ENCODE data around the gene NT5DC3. TPM values are rescaled to one million over a fixed set of nuclear protein-coding genes. Genes with fewer than 3 reads are reported as not detected.

The NT5DC3 gene
- total RNA-seq, 1 donor = 2.2 TPM

DNA sequence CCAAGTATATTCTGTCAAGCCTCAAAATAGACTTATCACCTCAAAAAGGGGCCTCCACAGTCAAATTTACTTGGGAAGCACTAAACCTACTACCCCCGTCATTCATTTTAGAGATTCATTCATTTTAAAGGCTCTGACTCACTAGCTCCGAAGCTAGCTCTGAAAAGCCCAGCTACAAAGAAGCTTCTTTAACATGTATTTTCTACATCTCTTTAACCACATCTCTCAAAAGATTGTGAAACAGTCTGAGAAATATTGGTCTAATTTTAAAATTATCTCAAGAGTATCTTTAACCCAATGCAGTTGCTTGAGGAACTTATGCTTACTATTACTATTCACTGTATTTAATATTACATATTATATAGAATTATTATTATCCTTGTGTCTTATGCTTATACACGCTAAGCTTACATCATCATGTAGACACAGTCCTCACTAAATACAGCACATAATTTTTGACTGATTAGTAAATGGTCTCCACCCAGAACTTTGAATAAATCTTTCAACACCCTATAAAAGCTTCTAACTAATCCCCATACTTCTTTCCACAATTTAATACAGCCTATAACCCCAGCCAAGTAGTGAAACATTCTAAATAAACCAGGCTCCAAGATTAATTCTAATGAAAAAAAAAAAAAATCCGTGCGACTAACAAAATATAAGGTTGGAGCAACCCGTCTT, 7.8 kb downstream of the NT5DC3 start:
- DNase-seq (ENCODE audit: low read depth in 2 of 3, low spot score in 2 of 3) = no peak

DNA sequence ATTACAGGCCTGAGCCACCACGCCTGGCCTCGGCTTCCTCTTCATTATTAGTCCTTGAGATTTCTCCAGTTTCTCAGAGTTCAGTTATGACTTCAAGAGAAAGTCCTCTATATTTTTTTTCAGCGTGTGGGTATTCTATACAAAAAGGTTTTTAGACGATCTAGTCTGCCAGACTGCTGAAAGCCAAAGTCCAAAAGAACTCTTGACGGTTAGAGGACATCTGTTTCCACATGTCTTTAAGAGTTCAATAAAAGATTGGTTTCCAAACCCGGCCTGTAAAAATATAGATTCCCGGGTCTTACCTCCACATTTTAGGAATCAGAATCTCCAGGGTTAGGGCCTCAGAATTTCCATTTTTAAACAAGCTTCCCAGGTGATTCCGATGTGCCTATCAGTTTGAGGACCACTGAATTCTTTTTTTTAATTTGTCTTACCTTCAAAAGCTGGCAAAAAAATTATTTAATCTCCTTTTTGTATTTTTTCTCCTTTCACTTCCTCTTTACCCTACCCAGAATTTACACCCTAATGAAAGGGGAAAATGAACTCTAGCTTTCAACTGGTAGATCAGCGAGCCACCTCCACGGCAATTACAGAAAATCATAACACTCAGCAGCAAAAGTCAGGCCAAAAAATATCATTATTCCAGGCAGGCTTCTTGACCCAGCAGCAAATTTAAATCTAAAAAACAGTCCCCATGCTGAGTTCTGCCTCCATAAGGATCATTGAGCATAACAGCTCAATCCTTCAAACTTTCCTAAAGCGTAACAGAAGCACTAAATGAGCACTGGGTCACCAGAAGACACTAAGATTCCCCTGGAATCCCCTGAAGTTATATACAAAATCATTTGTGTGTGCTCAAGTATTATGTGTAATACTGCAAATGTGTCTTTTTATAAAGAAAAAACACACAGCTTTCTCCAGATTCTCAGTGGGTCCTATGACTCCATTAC, 8.7 kb downstream of the NT5DC3 start:
- DNase-seq (ENCODE audit: low read depth in 2 of 3, low spot score in 2 of 3) = peak in 1 of 3 donors; percentile 15

DNA sequence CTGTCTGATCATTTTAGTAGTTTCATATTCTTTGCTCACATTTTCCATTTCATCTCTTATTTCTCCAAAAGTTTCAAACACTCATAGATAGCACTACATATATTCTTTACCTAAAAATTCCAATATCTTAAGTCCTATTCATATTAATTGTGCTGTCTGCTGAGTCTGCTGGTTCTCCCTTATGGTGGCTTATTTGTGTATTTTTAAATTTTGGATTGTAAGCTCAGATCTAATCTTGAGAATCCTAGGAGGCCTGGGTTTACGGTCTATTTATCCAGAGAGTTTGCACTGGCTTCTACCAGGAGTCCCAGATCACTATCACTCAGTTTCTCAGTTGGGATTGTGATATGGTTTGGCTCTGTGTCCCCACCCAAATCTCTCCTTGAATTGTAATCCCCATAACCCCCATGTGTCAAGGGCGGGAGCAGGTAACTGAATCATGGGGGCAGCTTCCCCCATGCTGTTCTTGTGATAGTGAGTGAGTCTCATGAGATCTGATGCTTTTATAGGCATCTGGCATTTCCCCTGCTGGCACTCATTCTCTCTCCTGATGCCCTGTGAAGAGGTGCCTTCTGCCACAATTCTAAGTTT, 10.2 kb downstream of the NT5DC3 start:
- DNase-seq (ENCODE audit: low read depth in 2 of 3, low spot score in 2 of 3) = no peak

DNA sequence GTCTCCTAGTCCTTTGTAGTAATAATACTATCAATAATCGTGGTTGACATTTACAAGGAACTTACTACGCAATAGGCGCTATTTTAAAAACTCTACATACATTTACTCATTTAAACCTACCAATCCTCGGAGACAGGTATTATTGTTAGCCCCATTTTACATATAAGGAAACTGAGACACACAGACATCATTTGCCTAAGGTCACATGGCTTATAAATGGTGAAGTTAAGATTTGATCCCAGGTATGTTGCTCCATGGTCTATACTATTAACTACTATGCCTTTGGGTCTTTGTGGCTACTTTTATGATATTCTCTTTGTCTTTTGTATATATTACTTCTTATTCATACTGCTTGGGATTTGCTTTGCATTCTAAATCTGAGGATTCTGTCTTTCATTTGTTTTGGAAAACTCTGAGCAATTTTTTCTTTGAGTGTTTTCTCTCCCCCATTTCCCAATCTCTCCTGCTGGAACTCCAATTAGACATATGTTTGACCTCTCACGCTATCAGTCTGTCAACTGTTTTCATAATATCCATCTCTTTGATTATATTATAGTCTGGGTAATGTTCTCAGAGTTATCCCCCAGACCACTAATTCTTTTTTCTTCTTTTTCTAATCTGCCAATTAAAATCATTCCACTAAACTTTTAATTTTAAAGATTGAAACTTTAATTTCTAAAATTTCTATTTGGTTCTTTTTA, 10.9 kb downstream of the NT5DC3 start:
- DNase-seq (ENCODE audit: low read depth in 2 of 3, low spot score in 2 of 3) = no peak

DNA sequence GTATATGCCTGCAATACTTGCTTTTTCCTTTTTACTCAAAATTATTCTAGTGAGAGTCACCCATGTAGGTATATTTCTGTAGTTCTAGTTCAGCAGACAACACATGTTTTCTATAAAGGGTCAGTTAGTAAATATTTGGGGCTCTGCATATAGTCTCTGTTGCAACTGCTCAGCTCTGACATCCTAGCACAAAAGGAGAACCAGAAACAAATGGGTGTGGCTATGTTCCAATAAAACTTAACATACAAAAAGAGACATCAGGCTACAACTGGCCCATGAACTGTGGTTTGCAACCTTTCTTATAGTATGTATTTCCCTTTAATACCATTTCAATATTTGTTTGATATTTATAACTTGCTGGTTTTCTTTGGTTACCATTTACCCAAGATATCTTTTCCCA, 11.9 kb downstream of the NT5DC3 start:
- DNase-seq (ENCODE audit: low read depth in 2 of 3, low spot score in 2 of 3) = no peak

DNA sequence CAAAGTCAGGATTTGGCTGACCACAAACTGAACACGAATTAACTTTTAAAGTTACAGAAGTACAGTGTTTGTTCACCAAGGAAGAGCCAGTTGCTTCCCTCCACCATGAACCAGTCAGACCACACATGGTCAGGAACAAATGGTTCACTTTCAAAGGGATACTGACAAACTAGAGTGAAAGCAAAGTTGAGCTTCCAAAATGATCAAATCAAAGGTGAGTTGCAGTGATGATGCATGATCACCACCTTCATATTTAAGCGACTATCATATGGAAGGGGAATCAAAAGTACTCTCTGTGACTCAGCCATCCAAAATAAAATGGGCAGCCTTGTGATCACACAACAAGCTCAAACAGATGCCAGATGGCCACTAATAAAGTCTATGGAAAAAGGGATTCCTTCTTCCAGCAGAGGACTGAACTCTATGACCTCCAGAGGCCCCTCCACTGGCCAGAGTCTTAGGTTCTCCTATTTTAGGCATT, 13.1 kb downstream of the NT5DC3 start:
- no peak for DNase-seq (ENCODE audit: low read depth in 2 of 3, low spot score in 2 of 3)

DNA sequence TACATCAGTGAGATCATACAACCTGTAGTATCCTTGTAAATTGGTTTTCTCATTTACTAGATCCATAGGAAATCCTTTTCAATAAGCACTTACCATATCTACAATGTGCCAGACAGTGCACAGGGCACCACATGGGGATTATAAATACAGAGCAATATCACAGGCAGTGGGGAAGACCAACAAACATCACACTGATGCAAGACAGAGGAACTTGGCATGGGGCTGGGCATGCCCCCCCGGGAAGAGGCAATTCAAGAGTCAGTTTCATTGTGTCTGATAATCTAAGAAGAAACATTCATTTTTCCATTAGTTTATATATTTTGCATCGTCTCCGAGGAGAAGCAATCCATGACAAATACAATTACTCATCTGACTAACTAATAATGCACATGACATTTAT, 16.2 kb downstream of the NT5DC3 start:
- no peak for DNase-seq (ENCODE audit: low read depth in 2 of 3, low spot score in 2 of 3)

DNA sequence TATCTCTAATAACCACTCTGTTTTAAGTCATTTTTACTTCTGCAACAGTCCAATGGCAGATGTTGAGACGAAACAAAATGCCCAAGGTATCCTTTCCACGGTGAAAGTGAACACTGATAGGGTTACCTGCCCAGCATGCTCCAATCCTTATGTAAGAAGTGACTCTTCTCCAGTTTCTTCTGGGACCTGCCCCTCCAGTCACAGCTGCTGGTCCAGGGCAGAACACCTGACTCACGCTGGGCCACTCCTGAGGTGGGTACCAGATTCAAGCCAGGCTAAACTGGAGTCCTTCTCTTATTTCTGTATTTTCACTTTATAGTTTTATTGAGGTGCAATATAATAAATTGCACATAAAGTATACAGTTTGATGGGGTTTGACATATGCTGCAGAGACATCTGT, 16.7 kb downstream of the NT5DC3 start:
- DNase-seq (ENCODE audit: low read depth in 2 of 3, low spot score in 2 of 3) = no peak

DNA sequence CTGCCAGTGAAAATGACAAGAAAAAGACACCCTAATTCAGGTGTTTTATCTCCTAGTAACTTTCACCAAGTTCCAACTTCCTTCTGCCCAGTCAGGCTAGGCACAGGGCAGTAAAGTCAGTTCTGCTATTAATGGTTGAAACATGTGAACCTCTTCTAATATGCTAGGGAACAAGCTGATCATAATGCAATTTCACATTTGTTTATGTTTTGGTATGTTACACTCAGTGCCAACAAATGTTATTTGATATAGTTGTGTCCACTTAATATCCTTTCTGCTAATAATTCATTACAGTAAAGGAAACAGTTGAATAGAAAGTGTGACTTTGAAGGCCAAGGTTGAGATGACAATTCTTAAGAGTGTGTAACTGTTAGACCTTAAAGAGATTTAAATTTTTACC, 17.2 kb downstream of the NT5DC3 start:
- DNase-seq (ENCODE audit: low read depth in 2 of 3, low spot score in 2 of 3) = no peak

DNA sequence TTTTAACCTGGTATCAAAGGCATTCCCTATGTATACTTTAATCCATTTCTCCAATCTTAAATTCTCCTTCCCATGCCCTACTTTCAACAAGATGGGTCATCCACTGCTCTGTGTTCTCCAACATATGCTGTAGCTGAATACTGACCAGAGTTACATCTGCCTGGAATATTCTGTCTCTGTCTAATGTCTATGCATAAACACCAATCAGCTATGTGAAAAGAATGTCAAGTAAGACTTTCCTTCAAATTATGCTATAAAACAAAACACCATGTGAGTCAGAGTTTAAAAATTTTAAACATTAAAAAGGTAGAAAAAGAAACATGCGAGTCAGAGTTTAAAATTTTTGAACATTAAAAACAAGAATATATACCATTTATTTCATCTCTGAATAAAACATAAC, 19.3 kb downstream of the NT5DC3 start:
- no peak for DNase-seq (ENCODE audit: low read depth in 2 of 3, low spot score in 2 of 3)

DNA sequence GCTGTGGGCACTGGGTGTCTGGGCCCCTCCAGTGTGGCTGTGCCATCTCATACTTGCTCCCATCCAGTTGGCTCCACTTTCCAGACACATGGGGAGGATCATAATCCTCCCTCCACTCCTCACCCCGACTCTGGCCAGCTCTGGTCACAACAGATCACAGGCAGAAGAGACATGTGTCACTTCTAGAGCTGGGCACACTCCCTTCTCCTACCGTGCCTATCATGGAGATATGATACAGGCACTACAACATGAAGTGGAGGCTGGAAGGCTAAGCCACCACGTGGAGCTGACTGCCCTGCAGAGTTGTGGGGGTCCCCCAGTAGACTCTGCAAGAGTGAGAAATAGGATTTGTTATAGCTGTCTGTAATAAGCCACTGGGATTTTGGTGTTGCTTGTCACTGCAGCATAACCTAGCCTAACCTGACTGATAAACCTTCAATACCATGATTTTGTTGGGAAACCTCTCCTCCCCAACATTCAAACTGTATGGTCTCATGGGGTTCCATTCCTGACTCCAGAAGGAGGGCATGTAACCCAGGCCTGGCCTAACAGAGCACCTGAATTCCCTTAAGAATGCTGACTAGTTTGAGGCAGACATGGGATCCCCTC, 20.0 kb downstream of the NT5DC3 start:
- DNase-seq (ENCODE audit: low read depth in 2 of 3, low spot score in 2 of 3) = no peak

DNA sequence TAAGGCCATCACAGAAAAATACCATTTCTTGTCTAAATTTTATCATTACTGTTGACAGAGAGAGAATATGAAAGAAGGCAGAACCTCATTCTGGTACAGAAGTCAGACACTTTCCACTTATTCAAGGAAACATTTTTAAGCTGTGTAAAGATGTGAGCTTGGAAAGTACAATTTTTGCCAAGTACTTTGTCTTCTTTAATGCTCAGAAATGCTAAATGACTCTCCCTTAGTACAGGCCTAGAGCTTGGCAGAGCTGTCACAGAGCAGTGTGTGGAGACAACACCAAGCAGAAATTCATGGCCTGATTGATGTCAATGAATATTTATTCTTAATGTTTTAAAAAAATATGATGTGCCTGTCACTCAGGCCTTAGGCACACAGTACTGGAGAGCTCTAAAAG, 20.7 kb downstream of the NT5DC3 start:
- no peak for DNase-seq (ENCODE audit: low read depth in 2 of 3, low spot score in 2 of 3)

DNA sequence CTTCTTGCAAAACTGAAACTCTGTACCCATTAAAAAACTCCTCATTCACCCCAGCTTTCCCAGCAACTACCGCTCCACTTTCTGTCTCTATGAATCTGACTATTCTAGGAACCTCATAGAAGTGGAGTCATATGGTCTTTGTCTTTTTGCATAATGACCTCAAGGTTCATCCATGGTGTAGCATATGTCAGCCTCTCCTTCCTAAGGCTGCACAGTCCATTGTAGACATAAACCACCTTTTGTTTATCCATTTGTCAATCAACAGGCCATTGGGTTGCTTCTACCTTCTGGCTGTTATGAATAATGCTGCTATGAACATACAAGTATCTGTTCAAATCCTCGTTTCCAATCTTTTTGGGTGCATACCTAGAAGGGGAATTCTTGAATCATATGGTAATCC, 21.1 kb downstream of the NT5DC3 start:
- DNase-seq (ENCODE audit: low read depth in 2 of 3, low spot score in 2 of 3) = no peak

DNA sequence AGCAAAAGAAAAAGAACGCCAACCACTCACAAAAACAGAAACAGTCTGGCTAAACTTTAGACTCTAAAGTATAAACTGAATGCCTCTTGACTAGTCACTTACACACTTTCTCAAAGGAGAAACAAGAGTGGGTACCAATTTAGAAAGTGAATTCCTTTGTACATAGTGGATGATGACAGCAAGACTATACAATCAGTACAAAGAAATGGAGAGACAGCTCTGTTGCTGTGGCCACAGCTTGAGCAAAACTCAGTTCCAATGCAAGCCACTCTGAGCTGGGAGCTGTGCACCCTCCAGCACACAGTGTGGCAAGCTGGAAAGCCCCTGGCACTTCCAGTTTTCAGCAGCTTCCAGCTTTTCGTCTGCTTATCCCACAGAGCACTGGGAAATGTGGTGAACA, 21.7 kb downstream of the NT5DC3 start:
- DNase-seq (ENCODE audit: low read depth in 2 of 3, low spot score in 2 of 3) = no peak

DNA sequence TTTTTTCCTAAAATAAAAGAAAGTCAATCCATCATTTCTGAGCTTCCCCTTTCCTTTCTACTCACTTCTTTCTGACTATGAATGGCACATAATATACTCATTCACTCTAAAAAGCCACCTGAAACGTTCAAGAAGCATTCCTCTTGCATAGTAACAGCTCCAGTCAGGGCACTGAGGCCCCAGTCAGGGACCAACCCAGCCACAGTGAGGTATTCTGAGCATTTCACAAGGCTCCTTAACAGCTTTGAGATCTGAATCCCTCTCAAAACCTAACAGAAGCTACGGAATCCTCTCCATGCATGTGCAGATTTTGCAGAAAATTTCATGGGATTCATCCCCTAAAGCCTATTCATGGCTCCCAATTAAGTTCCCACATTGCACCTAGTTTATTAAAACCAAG, 23.2 kb downstream of the NT5DC3 start:
- no peak for DNase-seq (ENCODE audit: low read depth in 2 of 3, low spot score in 2 of 3)

DNA sequence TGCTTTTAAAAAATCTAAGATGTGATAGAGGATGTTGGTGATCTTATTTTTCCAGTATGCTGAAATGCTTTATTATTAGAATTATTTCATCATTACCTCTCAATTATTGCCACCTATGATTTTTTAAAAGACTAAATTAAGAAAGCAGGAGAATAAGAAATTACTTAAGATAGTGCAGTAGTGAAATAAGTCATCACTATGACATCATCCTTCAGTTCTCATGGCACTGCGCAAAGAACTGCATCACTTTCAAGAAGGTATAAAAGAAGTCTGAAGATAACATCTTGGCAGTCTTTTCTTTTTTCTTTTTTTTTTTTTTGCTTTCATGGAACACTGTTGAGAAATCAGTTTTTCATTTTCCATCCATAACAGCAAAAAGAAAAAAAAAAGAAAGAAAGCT, 24.4 kb downstream of the NT5DC3 start:
- DNase-seq (ENCODE audit: low read depth in 2 of 3, low spot score in 2 of 3) = no peak

DNA sequence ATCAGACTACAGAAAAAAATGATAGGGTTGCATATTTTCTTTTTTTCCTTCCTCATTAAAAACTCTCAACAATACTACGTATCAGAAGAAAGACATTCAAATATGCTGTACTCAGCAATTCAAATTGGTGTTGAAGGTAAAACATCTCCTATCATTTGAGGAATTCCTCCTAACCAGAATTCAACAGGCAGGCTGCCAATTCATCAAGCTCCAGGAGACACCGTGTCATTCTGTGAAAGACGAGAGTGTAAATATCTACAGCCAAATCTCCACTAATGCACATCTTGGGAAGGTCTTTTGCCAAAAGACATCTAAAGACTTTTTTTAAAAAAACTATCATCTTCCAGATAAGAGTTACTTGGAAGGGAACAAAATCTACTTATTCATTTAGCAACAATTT, 26.6 kb downstream of the NT5DC3 start:
- no peak for DNase-seq (ENCODE audit: low read depth in 2 of 3, low spot score in 2 of 3)

DNA sequence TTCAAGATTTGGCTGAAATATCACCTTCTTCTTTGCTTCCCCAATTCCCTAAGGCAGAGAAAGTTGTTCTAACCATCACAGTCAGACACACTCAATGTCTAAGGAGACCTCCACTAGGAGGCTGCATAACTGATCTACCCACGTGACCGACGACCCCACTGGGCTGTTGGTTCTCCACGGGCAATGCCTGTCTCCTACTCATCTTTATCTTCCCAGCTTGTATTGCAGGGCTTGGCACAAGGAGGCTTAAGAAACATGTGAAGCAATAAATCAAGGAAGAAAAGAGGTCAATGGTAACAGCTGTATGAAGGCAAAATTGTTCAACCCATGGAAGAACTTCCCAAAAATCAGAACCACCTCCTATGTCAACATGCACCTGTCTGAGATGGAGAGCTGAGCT, 27.1 kb downstream of the NT5DC3 start:
- DNase-seq (ENCODE audit: low read depth in 2 of 3, low spot score in 2 of 3) = no peak

DNA sequence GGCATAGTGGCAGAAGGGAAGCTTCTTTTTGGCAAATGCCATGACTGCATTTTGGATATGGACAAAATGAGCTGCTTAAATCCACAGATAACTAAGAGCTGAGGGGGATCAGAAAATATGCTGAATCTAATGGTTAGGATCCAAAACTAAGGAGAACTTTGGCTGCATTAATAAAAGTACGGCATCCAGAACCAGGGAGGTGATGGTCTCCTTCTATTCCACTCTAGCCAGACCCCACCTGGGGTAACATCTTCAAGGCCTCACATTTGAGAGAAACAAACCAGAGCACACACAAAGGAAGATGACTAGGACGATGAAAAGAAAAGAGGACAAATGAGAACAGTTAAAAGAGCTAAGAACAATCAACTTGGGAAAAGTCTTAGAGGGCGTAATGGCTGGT, 27.6 kb downstream of the NT5DC3 start:
- no peak for DNase-seq (ENCODE audit: low read depth in 2 of 3, low spot score in 2 of 3)

DNA sequence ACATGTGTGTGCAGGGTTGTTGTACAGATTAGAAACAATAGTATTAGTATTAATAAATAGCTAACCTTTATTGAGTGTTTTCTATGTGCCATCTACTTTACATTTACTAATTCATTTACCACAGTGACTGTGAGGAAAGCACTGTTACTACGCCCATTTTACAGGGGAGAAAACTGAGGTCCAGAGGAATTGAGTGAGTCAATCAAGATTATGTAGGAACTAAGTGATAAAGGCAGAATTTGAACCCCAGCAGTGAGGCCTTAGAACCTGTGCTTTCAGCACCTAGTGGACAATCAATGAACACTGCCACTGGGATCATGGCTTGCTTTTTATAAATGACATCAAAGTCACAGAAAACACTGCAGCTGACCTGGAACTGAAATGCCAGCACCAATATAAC, 28.2 kb downstream of the NT5DC3 start:
- no peak for DNase-seq (ENCODE audit: low read depth in 2 of 3, low spot score in 2 of 3)

DNA sequence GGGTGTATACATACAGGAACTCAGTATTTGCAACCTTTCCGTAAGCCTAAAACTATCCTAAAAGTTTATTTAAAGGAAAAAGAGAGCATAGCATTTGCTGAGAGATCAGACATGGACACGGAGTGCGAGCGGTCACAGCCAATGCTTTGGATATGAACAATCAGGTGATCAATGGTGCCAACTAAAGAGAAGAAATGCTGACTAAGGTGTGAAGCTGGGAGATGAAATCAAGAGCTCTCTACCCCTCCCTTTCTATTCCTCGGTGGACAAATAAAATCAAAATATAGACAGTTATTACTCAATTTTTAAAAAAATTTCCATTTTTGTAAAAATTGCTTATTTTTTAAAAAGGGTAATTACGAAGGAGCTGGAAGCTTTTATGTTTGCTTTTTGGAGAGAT, 29.2 kb downstream of the NT5DC3 start:
- no peak for DNase-seq (ENCODE audit: low read depth in 2 of 3, low spot score in 2 of 3)

Measured in hematopoietic multipotent progenitor cell (in vitro differentiated cells).